Brain microvascular endothelial cell (primary cell): Measurements from ENCODE around the gene ADAP2.

Experiments used
- DNase-seq: peaks from one replicate; pipeline ENCODE4 v3.0.0-alpha.2; 2020
- H3K27ac ChIP-seq: fragments of 250-450 bp; sonication (Bioruptor Pico); 2 replicates; pipeline ENCODE4 v1.5.1; 2020; ENCODE audit warnings: mild to moderate bottlenecking, moderate library complexity
- H3K27me3 ChIP-seq: fragments of 250-450 bp; sonication (Bioruptor Pico); replicated peaks from 2 replicates; pipeline ENCODE4 v1.5.1; 2020; ENCODE audit warnings: mild to moderate bottlenecking
- H3K36me3 ChIP-seq: fragments of 250-450 bp; sonication (Bioruptor Pico); replicated peaks from 2 replicates; pipeline ENCODE4 v1.5.1; 2020; ENCODE audit warnings: mild to moderate bottlenecking
- H3K4me3 ChIP-seq: 2 replicates; pipeline ENCODE4 v1.5.1; 2011; ENCODE audit warnings: low read depth, mild to moderate bottlenecking, control low read depth, low read length, moderate library complexity
- in situ Hi-C: cut with HindIII; loops from 2 replicates; pipeline ENCODE4 v1.10.0; 2017; ENCODE audit warnings: low sequenced_read_pairs, low pct_ligation_motif_present
- TF ChIP-seq, protein P1 (sequence below): IDR thresholded peaks from 2 replicates; pipeline ENCODE4 v1.5.1; 2011; ENCODE audit warnings: low read depth, mild to moderate bottlenecking, moderate library complexity, low read length, control low read depth, inconsistent platforms; ENCODE audit errors: missing control alignments

ADAP2 gene

GRCh38 chr17:31002047-31002446, 80.3 kb downstream of the ADAP2 start:
- TF ChIP-seq, protein P1, sequence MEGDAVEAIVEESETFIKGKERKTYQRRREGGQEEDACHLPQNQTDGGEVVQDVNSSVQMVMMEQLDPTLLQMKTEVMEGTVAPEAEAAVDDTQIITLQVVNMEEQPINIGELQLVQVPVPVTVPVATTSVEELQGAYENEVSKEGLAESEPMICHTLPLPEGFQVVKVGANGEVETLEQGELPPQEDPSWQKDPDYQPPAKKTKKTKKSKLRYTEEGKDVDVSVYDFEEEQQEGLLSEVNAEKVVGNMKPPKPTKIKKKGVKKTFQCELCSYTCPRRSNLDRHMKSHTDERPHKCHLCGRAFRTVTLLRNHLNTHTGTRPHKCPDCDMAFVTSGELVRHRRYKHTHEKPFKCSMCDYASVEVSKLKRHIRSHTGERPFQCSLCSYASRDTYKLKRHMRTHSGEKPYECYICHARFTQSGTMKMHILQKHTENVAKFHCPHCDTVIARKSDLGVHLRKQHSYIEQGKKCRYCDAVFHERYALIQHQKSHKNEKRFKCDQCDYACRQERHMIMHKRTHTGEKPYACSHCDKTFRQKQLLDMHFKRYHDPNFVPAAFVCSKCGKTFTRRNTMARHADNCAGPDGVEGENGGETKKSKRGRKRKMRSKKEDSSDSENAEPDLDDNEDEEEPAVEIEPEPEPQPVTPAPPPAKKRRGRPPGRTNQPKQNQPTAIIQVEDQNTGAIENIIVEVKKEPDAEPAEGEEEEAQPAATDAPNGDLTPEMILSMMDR, result no peak
- H3K27me3 ChIP-seq, result no peaks in the 10 kb centered on the region
- no peak overlapping the region for H3K27ac ChIP-seq
- in situ Hi-C loops, result no loop called here
- no peak overlapping the region for H3K4me3 ChIP-seq
- no peak for DNase-seq
- H3K36me3 ChIP-seq, result peaks cover 15% of the 10 kb centered on the region

GRCh38 chr17:31003225-31003866, 81.6 kb downstream of the ADAP2 start:
- H3K36me3 ChIP-seq, result peaks cover 8% of the 10 kb centered on the region
- no peak overlapping the region for H3K4me3 ChIP-seq
- TF ChIP-seq, protein P1, result no peak
- in situ Hi-C loops, result no loop called here
- no peak for DNase-seq
- no peaks in the 10 kb centered on the region for H3K27me3 ChIP-seq
- no peak overlapping the region for H3K27ac ChIP-seq

- H3K27ac ChIP-seq, result no peak overlapping the region
- DNase-seq, result no peak
- TF ChIP-seq, protein P1, result no peak
- in situ Hi-C loops, result no loop called here
- no peak overlapping the region for H3K4me3 ChIP-seq
- H3K27me3 ChIP-seq, result no peaks in the 10 kb centered on the region
- H3K36me3 ChIP-seq, result peaks cover 3% of the 10 kb centered on the region
Observed at GRCh38 chr17:31004160-31004559, 82.4 kb downstream of the ADAP2 start.

DNA sequence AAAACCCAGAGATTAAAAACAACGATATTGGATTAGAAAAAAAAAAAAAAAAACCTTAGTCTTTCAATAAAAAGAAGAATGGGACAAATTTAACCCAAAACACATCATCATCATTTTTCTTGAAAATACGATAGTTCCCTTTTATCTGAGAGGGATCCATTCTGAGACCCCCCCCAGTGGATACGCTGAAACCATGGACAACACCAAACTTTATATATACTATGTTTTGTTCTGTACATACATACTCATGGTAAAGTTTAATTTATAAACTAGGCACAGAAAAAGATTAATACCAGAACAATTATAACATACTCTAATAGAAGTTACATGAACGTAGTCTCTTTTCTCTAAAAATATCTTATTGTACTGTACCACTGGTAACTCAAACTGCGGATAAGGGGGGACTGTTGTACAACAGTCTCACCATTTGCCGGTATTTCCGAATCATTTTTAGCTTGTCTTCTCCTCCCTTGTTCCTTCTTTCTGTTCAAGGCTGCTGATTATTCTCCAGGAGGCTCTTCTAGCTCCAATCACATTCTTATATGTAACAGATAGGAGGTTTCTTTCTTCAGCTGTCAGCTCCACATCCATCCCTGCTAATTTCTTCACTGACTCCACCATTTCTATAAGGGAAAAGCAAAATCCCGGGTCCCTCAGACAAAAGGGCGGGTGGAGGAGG, 86.1 kb downstream of the ADAP2 start:
- H3K4me3 ChIP-seq, result peak overlapping the region; percentile 62
- peak overlapping the region; percentile 15 for H3K27ac ChIP-seq
- in situ Hi-C loops, result no loop called here
- TF ChIP-seq, protein P1, result no peak
- no peaks in the 10 kb centered on the region for H3K36me3 ChIP-seq
- DNase-seq, result no peak
- H3K27me3 ChIP-seq, result no peaks in the 10 kb centered on the region

DNA sequence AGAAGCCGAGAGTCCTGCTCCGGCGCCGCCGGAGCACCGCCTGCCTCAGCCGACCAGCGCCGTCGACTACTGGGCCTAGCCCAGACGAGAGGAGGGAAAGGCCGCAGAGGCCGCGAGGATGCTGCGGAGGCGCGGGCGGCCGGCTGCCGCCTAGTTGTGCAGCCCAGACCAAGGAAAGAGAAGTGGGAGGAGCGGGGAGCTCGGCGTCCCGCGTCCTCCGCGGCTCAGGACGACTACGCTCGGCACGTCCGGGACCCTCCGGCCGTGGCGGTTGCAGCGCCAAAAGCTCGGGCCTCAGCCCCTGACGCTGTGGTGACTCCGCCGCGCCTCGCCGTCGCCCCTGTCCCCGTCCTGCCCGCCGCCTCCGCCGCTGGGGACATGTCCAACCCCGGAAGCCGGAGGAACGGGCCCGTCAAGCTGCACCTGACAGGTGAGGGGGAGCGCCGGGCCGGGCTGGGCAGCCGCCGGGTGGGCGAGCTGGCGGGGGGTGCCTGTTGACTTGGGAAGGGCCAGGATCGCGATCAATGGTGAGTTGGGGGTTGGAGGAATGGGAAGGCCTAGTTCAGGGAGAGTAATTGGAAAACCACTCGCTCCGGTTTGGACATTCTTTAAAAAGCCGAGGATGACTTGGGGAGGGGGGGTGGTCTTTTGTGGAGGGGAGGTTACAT, 86.8 kb downstream of the ADAP2 start:
- peak; percentile 45 for DNase-seq
- Histone ChIP-seq H3K4me3 (peak overlapping the region; percentile 62), H3K27me3 (no peaks in the 10 kb centered on the region), H3K27ac (peak overlapping the region; percentile 15), H3K36me3 (no peaks in the 10 kb centered on the region)
- in situ Hi-C loops, result no loop called here
- TF ChIP-seq, protein P1, result no peak
